Measurements from ENCODE around the gene BCAS3.
A peak's percentile ranks its signal among the peaks of the same experiment; 100 is the strongest.

The BCAS3 gene

DNA sequence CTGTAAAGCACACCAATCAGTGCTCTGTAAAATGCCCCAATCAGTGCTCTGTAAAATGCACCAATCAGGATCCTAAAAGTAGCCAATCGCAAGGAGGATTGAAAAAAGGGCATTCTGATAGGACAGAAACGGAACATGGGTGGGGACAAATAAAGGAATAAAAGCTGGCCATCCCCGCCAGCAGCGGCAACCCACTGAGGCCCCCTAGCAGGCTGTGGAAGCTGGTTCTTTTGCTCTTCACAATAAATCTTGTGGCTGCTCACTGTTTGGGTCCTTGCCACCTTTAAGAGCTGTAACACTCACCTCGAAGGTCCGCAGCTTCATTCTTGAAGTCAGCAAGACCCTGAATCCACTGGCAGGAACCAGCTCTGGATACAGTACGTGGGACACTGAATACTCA lies 559.6 kb downstream of the BCAS3 start:
- H2AFZ ChIP-seq (ENCODE audit: low read depth, low read length): no peak overlapping the region
- no peak overlapping the region for H4K91ac ChIP-seq (ENCODE audit: low read length)
- no peaks in the 10 kb centered on the region for H3K79me1 ChIP-seq (replicated peaks; ENCODE audit: low read length, poor library complexity, severe bottlenecking)
- H3K18ac ChIP-seq (ENCODE audit: low read depth in 1 of 2, low read length in 2 of 2): peak overlapping the region in 1 of 2 experiments; percentile 3
- no peaks in the 10 kb centered on the region for H3K27me3 ChIP-seq (ENCODE audit: control insufficient read depth in 1 of 2, insufficient read depth in 1 of 2, low read length in 2 of 2)
- H3K27ac ChIP-seq (ENCODE audit: low read length, poor library complexity, severe bottlenecking): no peak overlapping the region
- no peak overlapping the region for H2AK5ac ChIP-seq (ENCODE audit: low read length, severe bottlenecking)
- H3K14ac ChIP-seq (ENCODE audit: low read length in 2 of 2): no peak overlapping the region
- no peak overlapping the region for H3K9ac ChIP-seq (ENCODE audit: low read length)
- H3K4ac ChIP-seq (ENCODE audit: low read depth in 1 of 2, low read length in 2 of 2): no peak overlapping the region
- no peak overlapping the region for H3K23ac ChIP-seq (ENCODE audit: low read length in 2 of 2)
- H2BK120ac ChIP-seq (ENCODE audit: low read depth, low read length): no peak overlapping the region
- no peak overlapping the region for H2BK5ac ChIP-seq (ENCODE audit: low read depth, low read length, poor library complexity, severe bottlenecking)
- WGBS: 96% methylated on average over 7 of the region's 7 CpGs
- no peaks in the 10 kb centered on the region for H3K36me3 ChIP-seq (ENCODE audit: control insufficient read depth in 1 of 2, insufficient read depth in 2 of 2, low read depth in 1 of 2, low read length in 2 of 2)
- DNase-seq: no peak
- H3K4me1 ChIP-seq (ENCODE audit: control insufficient read depth, insufficient read depth, low read depth, low read length): peaks cover 5% of the 10 kb centered on the region
- peak overlapping the region in 1 of 2 experiments; percentile 89 for H2BK12ac ChIP-seq (ENCODE audit: low read length in 2 of 2)
- no peak overlapping the region for H4K8ac ChIP-seq (ENCODE audit: low read length)
- no peak overlapping the region for H2BK15ac ChIP-seq (ENCODE audit: low read depth, poor library complexity, severe bottlenecking)
- no peaks in the 10 kb centered on the region for H3K9me3 ChIP-seq (ENCODE audit: control insufficient read depth, low read length)
- no peak overlapping the region for H3K4me2 ChIP-seq (ENCODE audit: low read length, poor library complexity, severe bottlenecking)
- H3K4me3 ChIP-seq (ENCODE audit: insufficient read depth in 1 of 2, low read depth in 1 of 2, low read length in 2 of 2): no peak overlapping the region

GRCh38 chr17:61238455-61238933 lies 560.8 kb downstream of the BCAS3 start:
- Histone ChIP-seq H3K4ac (ENCODE audit: low read depth in 1 of 2, low read length in 2 of 2) (no peak overlapping the region), H2AFZ (ENCODE audit: low read depth, low read length) (no peak overlapping the region), H3K4me3 (ENCODE audit: insufficient read depth in 1 of 2, low read depth in 1 of 2, low read length in 2 of 2) (no peak overlapping the region), H3K79me1 (replicated peaks; ENCODE audit: low read length, poor library complexity, severe bottlenecking) (no peaks in the 10 kb centered on the region), H2BK15ac (ENCODE audit: low read depth, poor library complexity, severe bottlenecking) (no peak overlapping the region), H4K91ac (ENCODE audit: low read length) (no peak overlapping the region), H2BK12ac (ENCODE audit: low read length in 2 of 2) (peak overlapping the region in 1 of 2 experiments; percentile 66), H3K4me2 (ENCODE audit: low read length, poor library complexity, severe bottlenecking) (no peak overlapping the region), H3K14ac (ENCODE audit: low read length in 2 of 2) (no peak overlapping the region), H3K36me3 (ENCODE audit: control insufficient read depth in 1 of 2, insufficient read depth in 2 of 2, low read depth in 1 of 2, low read length in 2 of 2) (no peaks in the 10 kb centered on the region), H3K18ac (ENCODE audit: low read depth in 1 of 2, low read length in 2 of 2) (peak overlapping the region in 1 of 2 experiments; percentile 91), H3K27ac (ENCODE audit: low read length, poor library complexity, severe bottlenecking) (no peak overlapping the region), H4K8ac (ENCODE audit: low read length) (no peak overlapping the region), H2BK5ac (ENCODE audit: low read depth, low read length, poor library complexity, severe bottlenecking) (no peak overlapping the region), H3K4me1 (ENCODE audit: control insufficient read depth, insufficient read depth, low read depth, low read length) (peaks cover 5% of the 10 kb centered on the region), H3K9me3 (ENCODE audit: control insufficient read depth, low read length) (no peaks in the 10 kb centered on the region), H3K27me3 (ENCODE audit: control insufficient read depth in 1 of 2, insufficient read depth in 1 of 2, low read length in 2 of 2) (no peaks in the 10 kb centered on the region), H2BK120ac (ENCODE audit: low read depth, low read length) (no peak overlapping the region), H2AK5ac (ENCODE audit: low read length, severe bottlenecking) (no peak overlapping the region), H3K9ac (ENCODE audit: low read length) (no peak overlapping the region), H3K23ac (ENCODE audit: low read length in 2 of 2) (no peak overlapping the region)
- no peak for DNase-seq
- 28% methylated on average over 4 of the region's 6 CpGs for WGBS

DNA sequence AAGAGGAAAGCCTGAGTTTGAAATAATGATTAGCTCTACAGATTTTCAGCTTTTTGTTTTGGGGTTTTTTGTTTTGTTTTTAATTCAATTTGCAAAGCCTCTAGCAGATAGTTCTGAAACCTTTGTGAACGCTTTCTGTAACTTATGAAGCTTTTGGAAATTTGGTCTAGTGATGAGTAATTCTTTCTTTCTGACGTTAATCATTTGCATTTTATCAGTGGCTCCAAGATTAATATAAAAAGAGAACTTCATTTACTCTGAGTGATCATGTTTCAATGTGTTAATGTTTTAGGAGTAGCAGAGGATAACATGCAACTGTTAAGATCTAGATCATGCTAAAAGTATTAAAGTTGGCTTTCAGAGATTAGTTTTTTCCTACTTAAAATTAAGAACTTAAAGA lies 561.7 kb downstream of the BCAS3 start:
- H4K91ac ChIP-seq (ENCODE audit: low read length): no peak overlapping the region
- H3K18ac ChIP-seq (ENCODE audit: low read depth in 1 of 2, low read length in 2 of 2): no peak overlapping the region
- H3K79me1 ChIP-seq (replicated peaks; ENCODE audit: low read length, poor library complexity, severe bottlenecking): no peaks in the 10 kb centered on the region
- no peak overlapping the region for H2BK5ac ChIP-seq (ENCODE audit: low read depth, low read length, poor library complexity, severe bottlenecking)
- no peak overlapping the region for H3K23ac ChIP-seq (ENCODE audit: low read length in 2 of 2)
- no peak overlapping the region for H2AK5ac ChIP-seq (ENCODE audit: low read length, severe bottlenecking)
- H3K14ac ChIP-seq (ENCODE audit: low read length in 2 of 2): no peak overlapping the region
- H2AFZ ChIP-seq (ENCODE audit: low read depth, low read length): no peak overlapping the region
- no peak overlapping the region for H3K27ac ChIP-seq (ENCODE audit: low read length, poor library complexity, severe bottlenecking)
- H3K4me2 ChIP-seq (ENCODE audit: low read length, poor library complexity, severe bottlenecking): no peak overlapping the region
- peaks cover 5% of the 10 kb centered on the region for H3K4me1 ChIP-seq (ENCODE audit: control insufficient read depth, insufficient read depth, low read depth, low read length)
- no peak overlapping the region for H3K4me3 ChIP-seq (ENCODE audit: insufficient read depth in 1 of 2, low read depth in 1 of 2, low read length in 2 of 2)
- no peak overlapping the region for H4K8ac ChIP-seq (ENCODE audit: low read length)
- no peak overlapping the region for H3K4ac ChIP-seq (ENCODE audit: low read depth in 1 of 2, low read length in 2 of 2)
- H3K9me3 ChIP-seq (ENCODE audit: control insufficient read depth, low read length): no peaks in the 10 kb centered on the region
- 92% methylated on average over 1 of the region's 2 CpGs for WGBS
- no peaks in the 10 kb centered on the region for H3K27me3 ChIP-seq (ENCODE audit: control insufficient read depth in 1 of 2, insufficient read depth in 1 of 2, low read length in 2 of 2)
- no peak overlapping the region for H3K9ac ChIP-seq (ENCODE audit: low read length)
- DNase-seq: no peak
- no peaks in the 10 kb centered on the region for H3K36me3 ChIP-seq (ENCODE audit: control insufficient read depth in 1 of 2, insufficient read depth in 2 of 2, low read depth in 1 of 2, low read length in 2 of 2)
- no peak overlapping the region for H2BK120ac ChIP-seq (ENCODE audit: low read depth, low read length)
- no peak overlapping the region for H2BK12ac ChIP-seq (ENCODE audit: low read length in 2 of 2)
- H2BK15ac ChIP-seq (ENCODE audit: low read depth, poor library complexity, severe bottlenecking): no peak overlapping the region

GRCh38 chr17:61239953-61240352 lies 562.3 kb downstream of the BCAS3 start:
- no peak overlapping the region for H2AK5ac ChIP-seq (ENCODE audit: low read length, severe bottlenecking)
- no peak overlapping the region for H3K4ac ChIP-seq (ENCODE audit: low read depth in 1 of 2, low read length in 2 of 2)
- no peaks in the 10 kb centered on the region for H3K9me3 ChIP-seq (ENCODE audit: control insufficient read depth, low read length)
- H2AFZ ChIP-seq (ENCODE audit: low read depth, low read length): no peak overlapping the region
- H4K8ac ChIP-seq (ENCODE audit: low read length): peak overlapping the region; percentile 23
- no peak overlapping the region for H2BK120ac ChIP-seq (ENCODE audit: low read depth, low read length)
- H3K27me3 ChIP-seq (ENCODE audit: control insufficient read depth in 1 of 2, insufficient read depth in 1 of 2, low read length in 2 of 2): no peaks in the 10 kb centered on the region
- DNase-seq: no peak
- no peak overlapping the region for H3K27ac ChIP-seq (ENCODE audit: low read length, poor library complexity, severe bottlenecking)
- no peak overlapping the region for H3K14ac ChIP-seq (ENCODE audit: low read length in 2 of 2)
- H3K4me1 ChIP-seq (ENCODE audit: control insufficient read depth, insufficient read depth, low read depth, low read length): peaks cover 5% of the 10 kb centered on the region
- no peak overlapping the region for H4K91ac ChIP-seq (ENCODE audit: low read length)
- H2BK15ac ChIP-seq (ENCODE audit: low read depth, poor library complexity, severe bottlenecking): no peak overlapping the region
- no CpG with 5 or more reads among the region's 1 CpG for WGBS
- no peak overlapping the region for H3K9ac ChIP-seq (ENCODE audit: low read length)
- H3K18ac ChIP-seq (ENCODE audit: low read depth in 1 of 2, low read length in 2 of 2): no peak overlapping the region
- H3K4me3 ChIP-seq (ENCODE audit: insufficient read depth in 1 of 2, low read depth in 1 of 2, low read length in 2 of 2): no peak overlapping the region
- H2BK12ac ChIP-seq (ENCODE audit: low read length in 2 of 2): peak overlapping the region in 1 of 2 experiments; percentile 83
- H3K23ac ChIP-seq (ENCODE audit: low read length in 2 of 2): no peak overlapping the region
- H3K4me2 ChIP-seq (ENCODE audit: low read length, poor library complexity, severe bottlenecking): no peak overlapping the region
- H3K79me1 ChIP-seq (replicated peaks; ENCODE audit: low read length, poor library complexity, severe bottlenecking): no peaks in the 10 kb centered on the region
- H3K36me3 ChIP-seq (ENCODE audit: control insufficient read depth in 1 of 2, insufficient read depth in 2 of 2, low read depth in 1 of 2, low read length in 2 of 2): no peaks in the 10 kb centered on the region
- no peak overlapping the region for H2BK5ac ChIP-seq (ENCODE audit: low read depth, low read length, poor library complexity, severe bottlenecking)

Measured in mesenchymal stem cell (in vitro differentiated cells and primary cell).